T-helper 22 cell (primary cell): Measurements from ENCODE around the gene TIMP2.
"Not testable (repeated sequence)": the region's sequence is repeated elsewhere in the genome, so short reads cannot be mapped to it uniquely, and the experiment has no call there.

Source experiments
- DNase-seq: peaks from one replicate; pipeline ENCODE4 v3.0.0-alpha.2; 2020; ENCODE audit warnings: low read depth

TIMP2 gene

GRCh38 chr17:78929908-78930775 is 5.0 kb upstream of the TIMP2 start:
- DNase-seq, result no peak

DNA sequence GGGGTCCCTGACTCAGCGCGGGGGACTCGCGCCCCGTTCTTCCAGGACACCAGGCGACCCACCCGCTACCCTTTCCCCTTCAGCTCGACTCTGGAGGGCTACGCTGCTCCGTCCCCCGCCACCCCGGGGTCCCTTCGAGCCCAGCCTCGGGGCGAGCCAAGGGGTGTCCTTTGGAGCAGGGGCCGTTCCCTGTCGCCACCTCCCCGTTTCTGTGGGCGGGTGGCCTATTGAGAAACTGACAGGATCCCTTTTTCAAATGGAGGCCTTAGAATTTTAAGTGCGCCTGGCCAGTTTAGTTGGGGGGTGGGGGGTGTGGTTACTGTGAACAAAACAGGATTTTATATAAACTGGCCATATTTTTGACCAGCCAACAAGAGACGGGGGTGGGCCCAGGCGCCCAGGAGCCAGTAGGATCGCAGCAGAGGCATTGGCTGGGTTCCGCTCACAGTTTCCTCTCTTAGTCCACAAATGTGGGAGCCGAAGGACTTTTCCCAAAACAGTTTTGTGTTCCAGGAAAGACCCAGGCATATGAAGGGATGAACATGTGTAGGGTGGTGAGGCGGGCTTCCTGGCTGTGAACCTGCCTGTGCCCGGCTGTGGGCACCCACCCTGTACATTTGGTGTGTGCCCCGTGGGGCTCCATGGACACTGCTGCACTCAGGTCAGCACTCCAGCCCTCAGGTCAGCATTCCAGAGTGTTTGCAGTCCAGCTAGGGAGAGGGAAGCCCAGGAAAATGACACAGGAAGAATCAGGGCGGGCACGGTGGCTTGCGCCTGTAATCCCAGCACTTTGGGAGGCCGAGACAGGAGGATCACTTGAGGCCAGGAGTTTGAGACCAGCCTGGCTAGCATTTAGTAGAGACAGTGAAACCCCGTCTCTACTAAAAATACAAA is 722 bp upstream of the TIMP2 start:
- no peak for DNase-seq

GRCh38 chr17:78924481-78925151 is 571 bp downstream of the TIMP2 start:
- no peak for DNase-seq

- DNase-seq, result peak; percentile 23
Observed at GRCh38 chr17:78923660-78924453, 1.3 kb downstream of the TIMP2 start.

- no peak for DNase-seq
Observed at GRCh38 chr17:78922816-78923498, 2.2 kb downstream of the TIMP2 start.

DNA sequence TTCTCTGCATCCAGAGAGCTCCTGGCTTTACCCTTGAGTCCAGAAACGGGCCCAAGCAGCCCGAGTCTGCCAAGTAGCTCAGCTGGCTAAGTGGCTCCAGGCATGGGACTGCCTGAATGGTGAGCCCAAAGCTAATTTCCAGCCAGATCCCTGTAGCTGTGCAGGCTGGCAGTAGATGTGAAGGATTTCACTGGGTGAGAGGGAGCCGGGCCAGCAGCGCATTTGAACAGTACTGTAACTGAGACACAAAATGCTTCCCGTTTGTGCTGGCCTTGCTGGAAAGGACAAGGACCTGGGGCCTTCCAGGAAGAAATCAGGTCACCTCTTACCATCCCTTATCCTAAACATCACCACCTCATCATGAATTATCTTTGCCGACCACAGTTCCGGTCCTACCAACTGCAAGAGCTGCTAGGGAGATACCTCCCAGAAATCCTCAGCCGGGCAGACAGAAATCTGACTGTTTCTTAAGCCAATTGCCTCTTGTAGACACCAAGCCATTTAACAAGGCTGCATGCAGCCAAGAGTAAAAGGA is 3.7 kb downstream of the TIMP2 start:
- DNase-seq, result no peak

- DNase-seq, result no peak
Observed at GRCh38 chr17:78920528-78920927, 4.7 kb downstream of the TIMP2 start.

DNA sequence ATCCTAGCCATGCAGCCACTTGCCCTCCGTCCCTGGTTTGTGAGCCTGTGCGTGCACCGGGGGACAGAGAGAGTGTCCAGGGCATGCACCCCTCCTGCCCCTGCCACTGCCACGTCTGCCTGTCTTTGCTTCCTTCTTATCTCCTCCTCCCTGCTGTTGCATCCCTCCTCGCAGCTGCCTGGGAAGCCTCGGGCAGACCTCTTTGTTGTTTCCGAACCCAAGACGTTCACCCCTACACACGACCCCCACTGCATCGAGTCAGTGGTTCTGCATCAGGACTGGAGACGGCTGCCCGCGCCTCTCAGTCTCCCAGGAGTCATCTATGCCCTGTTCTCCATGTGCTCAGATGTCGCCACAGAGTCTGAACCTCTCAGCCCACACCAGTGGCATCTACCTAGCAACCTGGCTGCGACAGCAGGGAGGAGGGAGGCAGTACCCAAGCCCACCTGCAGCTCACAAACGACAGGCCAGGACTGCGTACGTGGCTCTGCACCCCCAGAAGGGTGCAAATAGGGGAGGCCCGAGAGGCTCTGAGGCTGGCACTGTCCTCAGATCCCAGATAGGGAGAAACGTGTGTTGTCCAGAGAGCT is 5.2 kb downstream of the TIMP2 start:
- DNase-seq, result no peak

DNA sequence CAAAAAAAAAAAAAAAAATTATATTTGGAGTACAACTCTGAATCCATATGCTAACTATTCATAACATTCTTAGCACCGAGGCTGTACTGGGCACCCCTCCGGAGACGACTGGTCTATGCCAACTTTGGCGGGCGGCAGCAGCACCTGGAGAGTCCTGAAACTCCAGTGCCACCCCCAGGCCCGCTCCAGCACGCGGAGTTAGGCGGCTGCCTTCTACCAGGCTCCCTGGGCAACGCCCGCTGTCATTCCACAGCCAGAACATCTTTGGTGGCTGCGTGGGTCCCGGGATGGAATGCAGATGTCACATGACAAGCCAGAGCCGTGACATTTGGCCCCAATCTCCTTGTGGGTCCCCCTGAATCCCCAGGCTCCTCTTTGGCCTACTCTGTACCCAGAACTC is 6.2 kb downstream of the TIMP2 start:
- DNase-seq, result no peak

GRCh38 chr17:78917451-78918275 is 7.5 kb downstream of the TIMP2 start:
- DNase-seq, result no peak

DNA sequence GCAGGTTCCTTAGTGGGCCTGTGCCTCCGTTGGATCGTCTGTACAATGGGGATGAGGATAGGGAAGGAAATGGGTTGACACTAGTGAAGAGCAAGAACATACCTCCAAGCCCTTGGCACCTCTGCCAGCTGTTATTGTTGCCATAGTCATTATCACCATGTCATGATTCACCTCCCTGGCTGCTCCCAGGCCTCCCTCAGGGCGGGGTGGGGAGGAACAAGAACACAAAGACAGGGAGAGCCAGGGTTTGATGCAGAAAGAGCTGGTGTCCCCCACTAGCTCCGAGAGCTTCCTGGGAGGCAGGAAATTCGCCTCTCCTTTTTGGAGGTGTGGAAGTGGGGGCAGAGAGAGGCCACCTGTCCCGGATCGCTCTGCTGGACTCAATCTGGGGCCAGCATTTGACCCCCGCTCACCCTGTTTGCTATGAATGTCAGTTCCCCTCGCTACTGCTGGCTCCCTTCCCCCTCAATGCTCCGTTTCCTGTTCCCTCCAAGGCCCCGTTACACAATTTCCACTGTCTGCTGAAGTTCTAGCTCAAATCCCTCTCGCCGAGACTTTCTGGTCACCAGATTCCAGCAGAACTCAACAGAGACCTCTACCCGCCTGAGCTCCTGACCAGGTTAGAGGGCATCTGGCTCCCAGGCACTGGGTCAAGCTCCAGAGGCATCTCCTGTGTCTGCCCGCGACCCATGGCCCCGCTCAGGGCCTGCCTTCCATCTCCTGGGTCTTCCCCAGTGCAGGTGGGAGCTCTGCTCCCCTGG is 9.1 kb downstream of the TIMP2 start:
- DNase-seq, result no peak

DNA sequence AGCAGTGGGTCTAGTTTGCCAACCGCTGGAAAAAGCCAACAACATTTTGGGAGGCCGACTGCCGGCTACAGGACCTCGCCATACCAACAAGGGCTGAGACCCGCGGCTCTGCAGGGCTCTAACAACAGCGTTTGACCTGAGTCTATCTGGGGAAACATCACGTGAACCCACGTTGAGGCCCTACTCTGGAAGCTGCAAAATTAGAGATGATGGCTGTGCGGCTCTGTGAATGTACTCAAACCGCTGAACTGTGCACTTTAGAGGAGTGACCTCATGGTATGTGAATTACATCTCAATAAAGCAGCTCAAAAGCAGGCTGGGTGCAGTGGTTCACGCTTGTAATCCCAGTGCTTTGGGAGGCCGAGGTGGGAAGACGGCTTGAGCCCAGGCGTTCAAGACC is 12.1 kb downstream of the TIMP2 start:
- no peak for DNase-seq

DNA sequence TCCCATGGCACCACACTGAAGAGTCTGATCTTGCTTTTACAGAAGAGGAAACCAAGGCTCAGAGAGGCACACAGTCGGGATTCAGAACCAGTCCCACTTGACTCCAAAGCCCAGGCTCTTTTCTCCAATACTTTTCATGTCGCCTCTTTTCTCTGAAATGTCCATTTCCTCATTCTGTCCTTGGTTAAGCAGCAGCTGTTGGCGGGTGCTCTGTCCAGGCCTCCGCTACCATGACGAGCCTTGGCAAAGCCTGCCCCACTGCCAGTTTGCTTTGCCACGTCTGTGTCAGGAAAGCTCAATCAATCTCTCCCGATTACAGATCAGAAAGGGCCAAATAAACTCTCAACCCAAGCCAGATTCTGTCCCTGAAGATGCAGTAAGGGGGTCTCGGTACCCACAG is 13.1 kb downstream of the TIMP2 start:
- DNase-seq, result no peak

DNA sequence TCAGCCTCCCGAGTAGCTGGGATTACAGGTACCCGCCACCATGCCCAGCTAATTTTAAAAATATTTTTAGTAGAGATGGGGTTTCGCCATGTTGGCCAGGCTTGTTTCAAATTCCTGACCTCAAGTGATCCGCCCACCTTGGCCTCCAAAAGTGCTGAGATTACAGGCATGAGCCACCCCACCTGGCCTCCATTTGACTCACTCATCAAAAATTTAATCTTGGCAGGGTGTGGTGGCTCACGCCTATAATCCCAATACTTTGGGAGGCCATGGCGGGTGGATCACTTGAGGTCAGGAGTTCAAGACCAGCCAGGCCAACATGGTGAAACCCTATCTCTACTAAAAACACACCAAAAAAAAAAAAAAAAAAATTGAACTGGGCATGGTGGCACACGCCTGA is 13.6 kb downstream of the TIMP2 start:
- not testable (repeated sequence) for DNase-seq

DNA sequence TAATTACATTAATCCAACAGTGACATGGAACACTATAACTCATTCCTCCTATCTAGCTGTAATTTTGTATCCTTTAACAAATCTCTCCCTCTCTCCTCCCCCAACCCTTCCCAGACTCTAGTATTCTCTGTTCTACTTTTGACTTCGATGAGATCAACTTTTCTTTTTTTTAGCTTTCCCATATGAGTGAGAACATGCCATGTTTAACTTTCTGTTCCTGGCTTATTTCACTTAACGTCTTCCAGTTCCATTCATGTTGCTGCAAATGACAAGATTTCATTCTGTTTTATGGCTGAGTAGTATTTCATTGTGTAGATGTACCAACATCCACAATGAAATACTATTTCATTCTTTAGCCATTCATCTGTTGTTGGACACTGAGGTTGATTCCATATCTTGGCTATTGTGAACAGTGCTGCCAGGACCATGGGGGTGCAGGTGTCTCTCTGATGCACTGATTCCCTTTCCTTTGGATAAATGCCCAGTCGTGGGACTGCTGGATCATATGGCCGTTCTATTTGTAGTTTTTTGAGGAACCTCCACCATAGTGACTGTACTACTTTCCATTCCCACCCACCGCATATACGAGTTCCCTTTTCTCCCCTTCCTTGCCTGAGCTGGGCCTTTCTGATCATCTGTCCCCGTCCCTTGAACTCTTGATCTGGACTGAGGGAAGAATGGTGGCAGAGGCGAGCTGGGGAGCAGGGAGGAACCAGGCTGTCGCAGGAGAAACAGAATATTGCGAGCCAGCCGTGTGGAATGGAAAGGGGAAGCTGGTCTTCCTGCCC is 14.5 kb downstream of the TIMP2 start:
- DNase-seq, result no peak

- no peak for DNase-seq
Observed at GRCh38 chr17:78908426-78908825, 16.8 kb downstream of the TIMP2 start.

GRCh38 chr17:78905541-78905940 is 19.6 kb downstream of the TIMP2 start:
- DNase-seq, result no peak

- no peak for DNase-seq
Observed at GRCh38 chr17:78905116-78905515, 20.1 kb downstream of the TIMP2 start.
